Measurements from ENCODE around the gene COL5A1.
"Not testable (repeated sequence)": the region's sequence is repeated elsewhere in the genome, so short reads cannot be mapped to it uniquely, and the experiment has no call there.

COL5A1 gene

DNA sequence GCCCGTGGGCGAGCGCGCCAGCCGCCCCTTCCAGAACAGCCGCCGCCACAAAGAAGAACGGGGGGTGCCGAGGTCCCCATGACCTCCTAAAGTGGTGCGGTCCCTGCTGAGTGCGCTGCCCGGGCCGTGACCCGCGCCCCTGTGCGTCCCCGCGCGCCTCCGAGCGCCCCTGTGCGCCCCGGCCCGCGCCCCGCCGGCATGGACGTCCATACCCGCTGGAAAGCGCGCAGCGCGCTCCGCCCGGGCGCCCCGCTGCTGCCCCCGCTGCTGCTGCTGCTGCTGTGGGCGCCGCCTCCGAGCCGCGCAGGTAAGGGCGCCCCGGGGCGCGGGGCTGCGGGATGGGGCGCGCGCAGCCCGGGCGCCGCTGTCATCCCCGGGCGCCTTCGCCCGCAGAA, 384 bp downstream of the COL5A1 start:
- DNase-seq, result no peak

- no peak for DNase-seq
Observed at GRCh38 chr9:134642385-134643181, 980 bp downstream of the COL5A1 start.

- DNase-seq, result no peak
Observed at GRCh38 chr9:134643222-134643671, 1.6 kb downstream of the COL5A1 start.

- not testable (repeated sequence) for DNase-seq
Observed at GRCh38 chr9:134644401-134644724, 2.8 kb downstream of the COL5A1 start.

- DNase-seq, result no peak
Observed at GRCh38 chr9:134644725-134645606, 3.4 kb downstream of the COL5A1 start.

GRCh38 chr9:134645607-134646365, 4.2 kb downstream of the COL5A1 start:
- DNase-seq, result no peak

DNA sequence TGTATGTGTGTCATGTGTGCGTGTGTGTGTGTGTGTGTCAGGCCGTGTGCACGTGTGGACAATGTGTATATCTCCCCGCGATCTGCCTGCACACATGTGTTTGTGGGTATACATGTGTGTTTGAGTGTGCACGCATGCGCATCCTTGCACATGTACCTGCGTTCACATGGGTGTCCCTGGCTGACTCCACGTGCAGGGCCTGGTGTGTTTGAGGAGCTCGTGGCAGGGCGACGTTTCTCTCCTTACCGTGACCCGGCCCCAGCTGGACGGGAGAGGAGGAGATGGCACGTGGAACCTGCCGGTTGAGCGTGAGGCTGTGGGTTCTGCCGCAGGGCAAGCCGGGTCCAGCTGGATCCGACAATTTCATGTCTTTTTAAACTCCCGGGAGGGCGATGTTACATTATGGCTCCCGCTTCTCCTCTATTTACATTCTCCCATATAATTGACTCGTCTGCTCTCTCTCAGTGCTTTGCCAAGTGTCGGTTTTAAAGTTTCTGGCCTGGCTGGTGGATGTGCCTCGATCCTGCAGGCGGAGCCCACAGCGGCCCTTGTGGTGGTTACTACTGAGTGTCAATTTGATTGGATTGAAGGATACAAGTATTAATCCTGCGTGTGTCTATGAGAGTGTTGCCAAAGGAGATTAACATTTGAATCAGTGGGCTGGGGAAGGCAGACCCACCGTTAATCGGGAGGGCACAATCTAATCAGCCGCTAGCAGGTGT, 5.9 kb downstream of the COL5A1 start:
- no peak for DNase-seq

DNA sequence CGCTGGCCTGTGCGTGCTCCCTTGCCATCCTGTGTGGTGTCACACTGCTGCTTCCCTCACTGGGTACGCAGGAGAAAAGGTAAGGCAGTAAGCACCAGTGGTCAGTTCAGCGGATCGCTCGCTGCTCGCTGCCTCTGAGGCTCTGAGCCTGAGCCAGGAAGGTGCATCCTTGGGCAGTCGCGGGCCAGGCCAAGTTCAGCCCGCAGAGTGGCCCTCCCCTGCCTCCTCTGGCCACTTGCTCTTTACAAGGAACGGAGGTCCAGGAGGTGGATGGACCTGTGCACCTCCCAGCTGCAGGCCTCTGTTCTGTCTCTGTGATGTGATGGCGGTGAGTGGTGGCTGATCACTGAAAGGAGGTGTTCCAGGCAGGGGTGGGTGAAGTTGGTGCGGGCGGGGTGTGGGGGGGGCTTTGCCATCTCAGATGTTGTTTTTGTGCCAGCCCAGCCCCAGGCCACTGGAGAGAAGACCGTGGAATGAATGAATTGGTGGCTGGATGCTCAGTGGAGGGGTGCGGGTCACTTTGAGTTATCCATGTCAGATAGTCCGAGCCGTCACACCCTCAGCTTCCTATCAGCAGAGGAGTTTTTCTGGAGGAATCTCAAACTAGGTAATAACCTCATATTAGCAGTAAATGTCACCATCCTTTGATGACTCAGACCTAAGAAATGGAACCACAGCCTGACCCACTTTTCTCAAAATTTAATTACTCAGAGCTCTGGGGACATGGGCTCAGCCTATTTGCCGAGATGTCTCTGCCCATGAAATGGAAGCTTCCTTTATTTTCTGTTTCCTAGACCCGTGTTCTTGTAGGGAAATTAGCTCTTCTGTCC, 7.3 kb downstream of the COL5A1 start:
- no peak for DNase-seq

- DNase-seq, result no peak
Observed at GRCh38 chr9:134650431-134651190, 9.0 kb downstream of the COL5A1 start.

GRCh38 chr9:134651226-134651905, 9.8 kb downstream of the COL5A1 start:
- no peak for DNase-seq

DNA sequence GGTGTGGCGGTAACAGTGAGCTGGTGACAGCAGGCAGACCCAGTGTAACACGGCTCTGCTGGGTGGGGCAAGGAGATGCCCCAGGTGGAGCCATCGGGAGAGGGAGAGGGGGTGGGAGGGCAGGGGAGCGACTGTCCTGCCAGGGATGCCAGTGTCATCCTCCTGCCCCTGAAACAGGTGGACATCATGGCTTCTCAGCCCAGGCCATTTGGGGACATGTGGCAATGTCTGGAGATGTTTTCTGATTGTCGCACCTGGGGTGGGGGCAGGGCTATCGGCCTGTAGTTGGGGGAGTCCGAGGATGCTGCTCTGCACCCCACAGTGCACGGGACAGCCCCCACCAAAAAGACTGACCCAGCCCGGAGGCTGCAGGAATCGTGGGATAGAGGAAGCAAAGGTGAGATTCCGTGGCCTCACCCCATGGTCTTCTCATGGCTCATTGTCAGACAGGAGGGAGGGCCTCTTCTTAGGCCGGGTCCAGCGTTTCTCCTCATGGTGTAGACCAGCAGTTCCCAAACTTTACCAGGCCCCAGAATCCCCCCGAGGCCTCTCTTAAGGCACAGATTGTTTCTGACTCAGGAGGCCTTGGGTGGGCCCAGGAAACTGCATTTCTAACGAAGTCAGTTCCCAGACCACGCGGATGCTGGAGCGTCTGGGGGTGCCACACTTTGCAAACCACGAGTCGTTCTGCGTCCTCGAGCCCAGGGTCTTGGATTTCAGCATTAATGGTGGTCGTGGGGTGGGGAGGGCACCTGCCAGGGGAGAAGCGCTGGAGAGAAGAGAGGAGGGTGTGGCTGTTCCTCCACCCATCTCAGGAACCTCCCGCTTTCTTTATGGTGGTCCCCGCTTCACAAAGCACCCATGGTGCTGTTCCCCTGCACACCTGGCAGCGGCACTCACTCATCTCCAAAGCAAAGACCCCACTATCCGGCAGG, 11.0 kb downstream of the COL5A1 start:
- no peak for DNase-seq

DNA sequence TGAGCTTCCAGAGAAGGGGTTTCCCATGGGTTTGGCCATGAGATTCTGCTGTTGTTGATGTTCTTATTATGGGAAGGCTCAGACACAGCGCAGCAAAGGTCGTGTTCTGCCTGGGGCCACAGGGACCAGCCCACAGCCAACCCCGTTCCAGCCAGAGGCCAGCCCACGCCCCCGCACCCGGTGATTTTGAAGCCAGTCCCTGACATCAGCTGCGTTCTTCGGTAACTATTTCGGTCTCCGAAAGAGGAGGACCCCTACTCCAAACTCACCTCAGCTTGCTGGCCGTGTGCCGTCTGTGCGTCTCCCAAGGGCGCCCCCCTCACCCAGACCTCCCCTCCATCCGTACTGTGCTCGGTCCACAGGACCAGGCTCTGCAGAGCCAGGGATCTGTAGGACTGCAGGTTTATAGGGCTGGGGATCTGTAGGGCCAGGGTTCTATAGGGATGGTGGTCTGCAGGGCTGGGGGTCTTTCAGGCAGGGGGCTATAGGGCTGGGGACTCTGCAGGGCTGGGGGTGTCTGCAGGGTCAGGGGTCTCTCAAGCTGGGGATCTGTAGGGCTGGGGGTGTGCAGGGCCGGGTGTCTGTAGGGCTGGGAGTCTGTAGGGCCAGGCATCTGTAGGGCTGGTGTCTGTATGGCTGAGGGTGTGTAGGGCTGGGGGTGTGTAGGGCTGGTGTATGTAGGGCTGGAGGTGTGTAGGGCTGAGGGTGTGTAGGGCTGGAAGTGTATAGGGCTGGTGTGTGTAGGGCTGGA, 11.8 kb downstream of the COL5A1 start:
- no peak for DNase-seq

GRCh38 chr9:134655101-134655500, 13.5 kb downstream of the COL5A1 start:
- DNase-seq, result no peak

GRCh38 chr9:134655586-134656333, 14.2 kb downstream of the COL5A1 start:
- DNase-seq, result no peak

DNA sequence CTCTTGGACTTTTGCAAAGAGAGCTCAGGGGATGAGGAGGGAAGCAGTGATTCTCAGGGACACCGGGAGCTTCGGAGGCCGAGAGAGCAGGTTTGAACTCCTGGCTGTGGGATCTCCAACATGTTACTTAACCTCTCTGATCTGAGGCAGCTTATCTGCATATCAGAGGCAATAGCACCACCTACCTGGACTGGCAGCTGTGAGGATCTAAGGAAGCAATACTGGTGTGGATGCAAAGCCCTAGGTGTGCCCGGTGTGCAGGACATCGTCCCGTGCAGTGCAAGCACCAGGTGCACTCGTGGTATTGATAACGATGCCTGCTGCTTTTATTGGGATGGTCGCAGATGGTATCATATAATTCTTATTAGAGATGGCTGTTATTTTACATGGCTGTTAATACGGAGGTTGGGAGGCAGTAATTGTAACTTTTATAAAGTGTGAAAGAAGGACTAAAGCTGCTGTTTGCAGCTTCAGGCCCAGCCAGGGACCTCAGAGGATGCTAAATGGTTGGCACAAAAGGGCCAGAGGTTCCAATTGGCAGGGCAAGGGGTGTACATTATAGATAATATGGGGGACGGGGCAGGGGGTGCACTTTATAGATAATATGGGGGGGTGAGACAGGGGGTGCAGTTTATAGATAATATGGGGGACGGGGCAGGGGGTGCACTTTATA, 14.9 kb downstream of the COL5A1 start:
- DNase-seq, result no peak

DNA sequence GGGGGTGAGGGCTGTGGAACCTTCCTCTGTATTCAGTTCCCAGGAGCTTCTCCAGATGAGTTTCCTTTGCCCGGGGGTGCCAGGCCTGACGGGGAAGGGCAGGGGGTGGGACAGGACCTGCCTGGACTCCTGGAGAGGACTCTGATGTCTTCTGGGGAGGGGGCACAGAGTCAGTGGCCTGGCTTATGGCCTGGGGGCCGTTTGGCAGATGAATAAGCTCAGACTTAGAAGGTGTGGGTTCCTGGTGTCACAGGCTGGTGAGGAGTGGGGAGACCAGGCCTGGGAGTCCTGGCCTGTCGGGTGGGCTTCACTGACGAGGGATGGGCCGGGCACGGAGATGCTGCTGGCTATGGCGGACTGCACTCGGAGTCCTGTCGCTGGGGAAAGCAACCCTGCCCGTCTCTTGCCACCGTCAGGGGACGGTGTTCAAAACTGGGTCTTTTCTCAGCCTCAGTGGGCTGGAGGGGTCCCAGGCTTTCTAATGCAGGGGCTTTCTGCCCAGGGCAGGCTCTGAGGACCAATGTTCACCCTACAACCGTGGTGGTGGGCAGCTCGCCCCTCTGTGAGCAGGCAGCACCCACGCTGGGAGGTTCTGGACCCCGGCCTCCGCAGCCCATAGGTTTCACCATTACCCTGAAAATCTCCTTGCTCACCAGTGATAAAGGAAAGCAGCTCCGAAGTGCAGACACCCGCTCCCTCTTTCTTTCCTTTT, 16.2 kb downstream of the COL5A1 start:
- DNase-seq, result no peak

All from activated CD4-positive, alpha-beta T cell treated with anti-CD3 and anti-CD28 coated beads for 1 hour (primary cell).